HEK293T (cell line): ENCODE measurements around the gene R3HDM1.
"Not testable (repeated sequence)": the region's sequence is repeated elsewhere in the genome, so short reads cannot be mapped to it uniquely, and the experiment has no call there.

Experiments
- CTCF ChIA-PET: fragments of 350-600 bp; formaldehyde crosslinking; extraction: SDS; loops from one replicate; lab custom pipeline; 2021; ENCODE audit warnings: antibody characterized with exemption, inconsistent platforms; lab: Yijun Ruan, JAX
- POLR2A ChIA-PET: fragments of 350-600 bp; formaldehyde crosslinking; extraction: SDS; loops from one replicate; lab custom pipeline; 2020; ENCODE audit warnings: antibody characterized with exemption, inconsistent platforms; lab: Yijun Ruan, JAX
- DNase-seq: peaks from one replicate; pipeline ENCODE4 v3.0.0; 2012; ENCODE audit warnings: mixed read lengths; ENCODE audit errors: extremely low spot score
- ARNT ChIP-seq: fragments of 450-650 bp; IDR thresholded peaks from 2 replicates; pipeline ENCODE4 v1.6.1; 2017; ENCODE audit warnings: mild to moderate bottlenecking
- BHLHE40 ChIP-seq: fragments of 450-650 bp; IDR thresholded peaks from 2 replicates; pipeline ENCODE4 v1.6.1; 2016; ENCODE audit warnings: mild to moderate bottlenecking, moderate library complexity, borderline replicate concordance
- CTBP1 ChIP-seq: fragments of 450-650 bp; IDR thresholded peaks from 2 replicates; pipeline ENCODE4 v1.6.1; 2016; ENCODE audit warnings: borderline replicate concordance
- ELF4 ChIP-seq: fragments of 450-650 bp; IDR thresholded peaks from 2 replicates; pipeline ENCODE4 v1.6.1; 2017; ENCODE audit warnings: antibody characterized with exemption
- FOXA1 ChIP-seq: fragments of 450-650 bp; IDR thresholded peaks from 2 replicates; pipeline ENCODE4 v1.6.1; 2016; ENCODE audit warnings: mild to moderate bottlenecking
- FOXK2 ChIP-seq: fragments of 450-650 bp; IDR thresholded peaks from 2 replicates; pipeline ENCODE4 v1.6.1; 2016; ENCODE audit warnings: mild to moderate bottlenecking
- FOXM1 ChIP-seq: fragments of 450-650 bp; IDR thresholded peaks from 2 replicates; pipeline ENCODE4 v1.6.1; 2017; ENCODE audit warnings: mild to moderate bottlenecking, borderline replicate concordance
- HDGF ChIP-seq: fragments of 450-650 bp; IDR thresholded peaks from 2 replicates; pipeline ENCODE4 v1.6.1; 2017; ENCODE audit warnings: antibody characterized with exemption, borderline replicate concordance
- L3MBTL2 ChIP-seq: fragments of 450-650 bp; conservative IDR thresholded peaks from 2 replicates; pipeline ENCODE4 v1.6.1; 2016; ENCODE audit warnings: mild to moderate bottlenecking
- LEF1 ChIP-seq: fragments of 450-650 bp; IDR thresholded peaks from 2 replicates; pipeline ENCODE4 v1.6.1; 2017; ENCODE audit warnings: mild to moderate bottlenecking, borderline replicate concordance
- NFRKB ChIP-seq: fragments of 450-650 bp; IDR thresholded peaks from 2 replicates; pipeline ENCODE4 v1.6.1; 2016; ENCODE audit warnings: mild to moderate bottlenecking, moderate library complexity
- SP1 ChIP-seq: fragments of 450-650 bp; IDR thresholded peaks from 2 replicates; pipeline ENCODE4 v1.6.1; 2017
- SUZ12 ChIP-seq: fragments of 450-650 bp; IDR thresholded peaks from 2 replicates; pipeline ENCODE4 v1.6.1; 2016; ENCODE audit warnings: mild to moderate bottlenecking
- TARDBP ChIP-seq: fragments of 450-650 bp; IDR thresholded peaks from 2 replicates; pipeline ENCODE4 v1.6.1; 2016
- ZNF384 ChIP-seq: fragments of 450-650 bp; IDR thresholded peaks from 2 replicates; pipeline ENCODE4 v1.6.1; 2016
- TF ChIP-seq, protein P1 (sequence below): fragments of 450-650 bp; IDR thresholded peaks from 2 replicates; pipeline ENCODE4 v1.6.1; 2016

Gene R3HDM1

DNA sequence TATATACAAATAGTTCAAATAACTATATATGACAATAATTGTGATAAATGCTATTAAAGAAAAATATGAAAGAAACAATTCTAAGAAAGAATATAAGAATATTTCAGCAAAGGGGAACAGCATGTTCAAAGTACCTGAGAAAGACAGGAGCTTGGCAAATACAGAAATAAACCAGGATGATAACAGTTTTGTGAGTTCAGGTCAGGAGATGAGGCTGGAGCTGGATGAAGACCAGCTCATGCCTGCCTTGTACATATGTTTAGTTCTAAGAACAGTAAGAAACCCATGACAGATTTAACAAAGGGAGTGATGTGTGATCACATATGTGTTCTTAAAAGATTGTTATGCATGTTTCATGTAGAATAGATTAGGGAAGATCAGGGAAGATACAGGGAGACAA, 98.2 kb downstream of the R3HDM1 start:
- POLR2A ChIA-PET = no interaction called here

GRCh38 chr2:135630034-135630433, 98.8 kb downstream of the R3HDM1 start:
- CTCF ChIA-PET, DNase-seq, POLR2A ChIA-PET: not testable (repeated sequence)

More for the DNA sequence above, 98.2 kb downstream of the R3HDM1 start:
- DNase-seq = no peak
- TF ChIP-seq ZNF384 (no peak), CTBP1 (no peak), ELF4 (no peak), FOXM1 (no peak), FOXA1 (no peak), FOXK2 (no peak)
- TF ChIP-seq, protein P1, sequence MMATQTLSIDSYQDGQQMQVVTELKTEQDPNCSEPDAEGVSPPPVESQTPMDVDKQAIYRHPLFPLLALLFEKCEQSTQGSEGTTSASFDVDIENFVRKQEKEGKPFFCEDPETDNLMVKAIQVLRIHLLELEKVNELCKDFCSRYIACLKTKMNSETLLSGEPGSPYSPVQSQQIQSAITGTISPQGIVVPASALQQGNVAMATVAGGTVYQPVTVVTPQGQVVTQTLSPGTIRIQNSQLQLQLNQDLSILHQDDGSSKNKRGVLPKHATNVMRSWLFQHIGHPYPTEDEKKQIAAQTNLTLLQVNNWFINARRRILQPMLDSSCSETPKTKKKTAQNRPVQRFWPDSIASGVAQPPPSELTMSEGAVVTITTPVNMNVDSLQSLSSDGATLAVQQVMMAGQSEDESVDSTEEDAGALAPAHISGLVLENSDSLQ = no peak
- CTCF ChIA-PET = no interaction called here

DNA sequence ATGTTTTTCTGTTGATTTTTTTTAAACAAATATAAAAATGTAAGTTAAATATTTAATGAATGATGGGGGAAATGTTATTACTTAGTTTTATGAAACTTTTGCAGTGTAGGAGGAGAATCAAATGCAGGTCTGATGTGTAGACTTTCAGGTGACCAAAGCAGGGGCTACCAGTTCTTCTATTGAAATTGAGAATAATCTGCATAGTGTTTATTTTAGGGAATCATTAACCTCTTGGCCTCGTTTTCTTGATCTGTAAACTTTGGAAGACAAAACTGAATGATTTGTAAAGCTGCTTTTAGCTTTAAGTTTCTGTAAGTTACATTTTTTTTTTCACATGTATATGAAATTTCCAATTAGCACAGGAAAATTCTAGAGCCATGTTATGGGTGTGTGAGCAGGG, 99.2 kb downstream of the R3HDM1 start:
- POLR2A ChIA-PET = no interaction called here
- no peak for TF ChIP-seq L3MBTL2
- no peak for TF ChIP-seq SUZ12
- TF ChIP-seq HDGF = no peak
- no peak for TF ChIP-seq TARDBP
- TF ChIP-seq ELF4 = no peak
- no peak for TF ChIP-seq FOXK2
- no peak for TF ChIP-seq FOXA1
- TF ChIP-seq SP1 = no peak
- TF ChIP-seq CTBP1 = no peak
- no peak for TF ChIP-seq LEF1
- TF ChIP-seq, protein P1 = no peak
- TF ChIP-seq BHLHE40 = no peak
- no peak for TF ChIP-seq ZNF384
- no peak for TF ChIP-seq FOXM1
- TF ChIP-seq NFRKB = no peak
- TF ChIP-seq ARNT = no peak
- CTCF ChIA-PET = no interaction called here
- DNase-seq = no peak

GRCh38 chr2:135633582-135633981, 102.3 kb downstream of the R3HDM1 start:
- ChIA-PET POLR2A (no interaction called here), CTCF (no interaction called here)
- no peak for TF ChIP-seq HDGF
- TF ChIP-seq SUZ12 = no peak
- no peak for TF ChIP-seq L3MBTL2
- TF ChIP-seq ELF4 = no peak
- no peak for TF ChIP-seq NFRKB
- TF ChIP-seq CTBP1 = no peak
- no peak for TF ChIP-seq ARNT
- TF ChIP-seq LEF1 = no peak
- TF ChIP-seq BHLHE40 = no peak
- TF ChIP-seq, protein P1 = no peak
- no peak for TF ChIP-seq TARDBP
- no peak for TF ChIP-seq SP1
- TF ChIP-seq FOXA1 = no peak
- no peak for DNase-seq

DNA sequence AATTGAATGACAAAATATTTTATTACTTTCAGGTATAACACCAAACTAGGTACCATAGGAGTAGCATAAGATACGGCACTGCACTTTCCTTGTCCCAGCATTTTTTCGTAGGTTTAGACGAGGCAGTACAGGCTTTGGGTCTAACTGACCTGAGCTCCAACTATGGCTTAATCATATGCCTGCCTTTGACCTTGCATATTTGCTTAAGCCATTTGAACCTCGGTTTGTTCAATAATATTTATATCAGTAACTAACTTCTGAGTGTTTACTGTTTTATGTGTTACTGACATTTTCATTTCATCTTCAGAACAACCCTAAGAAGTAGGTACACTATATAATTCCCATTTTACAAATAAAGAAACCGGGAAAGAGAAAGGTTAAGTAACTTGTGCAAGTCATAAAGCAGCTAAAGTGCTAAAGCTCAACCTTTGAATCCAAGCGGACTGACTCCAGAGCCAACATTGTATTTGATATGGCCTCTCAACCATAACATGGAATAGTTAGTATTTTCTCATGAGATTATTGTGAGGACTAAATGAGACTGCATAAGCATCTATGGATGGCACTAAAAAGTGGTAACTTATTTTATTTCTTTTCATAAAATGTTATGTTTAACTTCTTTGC, 104.0 kb downstream of the R3HDM1 start:
- TF ChIP-seq BHLHE40 (no peak), SP1 (no peak), NFRKB (no peak), ELF4 (no peak), CTBP1 (no peak), FOXM1 (no peak), ARNT (no peak), L3MBTL2 (no peak)
- TF ChIP-seq, protein P1 = no peak
- DNase-seq = no peak
- ChIA-PET CTCF (no interaction called here), POLR2A (no interaction called here)

- DNase-seq = no peak
- TF ChIP-seq ZNF384 (no peak), LEF1 (no peak), TARDBP (no peak), NFRKB (no peak), L3MBTL2 (no peak), HDGF (no peak), SP1 (no peak), BHLHE40 (no peak), ELF4 (no peak), ARNT (no peak), FOXK2 (no peak), SUZ12 (no peak), CTBP1 (no peak)
- TF ChIP-seq, protein P1 = no peak
- POLR2A ChIA-PET = no interaction called here
- CTCF ChIA-PET = no interaction called here
Measured at GRCh38 chr2:135636982-135637381, 105.7 kb downstream of the R3HDM1 start.
